ENCODE data around the gene AFDN. TPM values are rescaled to one million over a fixed set of nuclear protein-coding genes. Genes with fewer than 3 reads are reported as not detected.

Gene AFDN
- total RNA-seq, 4 donors from 2014 or later: 134 to 179 (median 144) TPM

GRCh38 chr6:167987396-167988153, 160.9 kb downstream of the AFDN start:
- peak in 1 of 2 donors; percentile 4 for DNase-seq (ENCODE audit: low spot score in 2 of 2)

GRCh38 chr6:167988154-167988495, 161.4 kb downstream of the AFDN start:
- peaks cover 0 to 10% (median 0%) of the 10 kb centered on the region in 4 donors for H3K9me3 ChIP-seq
- WGBS, 2 donors: 52 to 76% methylated on average over 5 of the region's 5 CpGs
- H3K27ac ChIP-seq: no peak overlapping the region
- DNase-seq (ENCODE audit: low spot score in 2 of 2): peak in 1 of 2 donors; percentile 4
- no peaks in the 10 kb centered on the region for H3K4me1 ChIP-seq
- H3K4me3 ChIP-seq: no peak overlapping the region
- TF ChIP-seq EP300 (IDR thresholded peaks at IDR 0.05) (no peak), POLR2A (IDR thresholded peaks at IDR 0.05) (no peak), CTCF (IDR thresholded peaks at IDR 0.05) (no peak)
- H3K27me3 ChIP-seq: no peaks in the 10 kb centered on the region
- no peaks in the 10 kb centered on the region for H3K36me3 ChIP-seq

More at GRCh38 chr6:167987396-167988153, 160.9 kb downstream of the AFDN start:
- Histone ChIP-seq H3K9me3 (peaks cover 0 to 10% (median 0%) of the 10 kb centered on the region in 4 donors), H3K4me1 (no peaks in the 10 kb centered on the region), H3K4me3 (no peak overlapping the region), H3K36me3 (no peaks in the 10 kb centered on the region), H3K27ac (no peak overlapping the region), H3K27me3 (no peaks in the 10 kb centered on the region)
- TF ChIP-seq CTCF (IDR thresholded peaks at IDR 0.05): no peak
- 87 to 94% methylated on average over 31 to 35 of the region's 35 CpGs for WGBS, 2 donors

GRCh38 chr6:167988945-167989841, 162.5 kb downstream of the AFDN start:
- TF ChIP-seq CTCF (IDR thresholded peaks at IDR 0.05) (no peak), POLR2A (IDR thresholded peaks at IDR 0.05) (no peak), EP300 (IDR thresholded peaks at IDR 0.05) (no peak)
- WGBS, 2 donors: 92 to 94% methylated on average over 32 to 33 of the region's 36 CpGs
- no peaks in the 10 kb centered on the region for H3K36me3 ChIP-seq
- H3K9me3 ChIP-seq: peaks cover 0 to 10% (median 0%) of the 10 kb centered on the region in 4 donors
- no peaks in the 10 kb centered on the region for H3K27me3 ChIP-seq
- no peaks in the 10 kb centered on the region for H3K4me1 ChIP-seq
- peak in 1 of 2 donors; percentile 3 for DNase-seq (ENCODE audit: low spot score in 2 of 2)
- no peak overlapping the region for H3K27ac ChIP-seq
- H3K4me3 ChIP-seq: no peak overlapping the region

GRCh38 chr6:167990016-167990945, 163.6 kb downstream of the AFDN start:
- H3K36me3 ChIP-seq: no peaks in the 10 kb centered on the region
- H3K4me1 ChIP-seq: no peaks in the 10 kb centered on the region
- H3K27ac ChIP-seq: no peak overlapping the region
- peaks cover 0 to 10% (median 0%) of the 10 kb centered on the region in 4 donors for H3K9me3 ChIP-seq
- no peak for TF ChIP-seq POLR2A (IDR thresholded peaks at IDR 0.05)
- no peak for TF ChIP-seq EP300 (IDR thresholded peaks at IDR 0.05)
- TF ChIP-seq CTCF (IDR thresholded peaks at IDR 0.05): no peak
- 95 to 96% methylated on average over 71 to 75 of the region's 75 CpGs for WGBS, 2 donors
- DNase-seq (ENCODE audit: low spot score in 2 of 2): no peak
- no peaks in the 10 kb centered on the region for H3K27me3 ChIP-seq
- no peak overlapping the region for H3K4me3 ChIP-seq
